H1 (cell line): ENCODE data around the gene PHGDH. TPM values are rescaled to one million over a fixed set of nuclear protein-coding genes. Genes with fewer than 3 reads are reported as not detected.
A peak's percentile ranks its signal among the peaks of the same experiment; 100 is the strongest.

ENCODE experiments used
- CTCF ChIA-PET: fragments of 300-600 bp; sonication (Branson Sonifier 250); formaldehyde crosslinking; loops from one replicate; lab custom pipeline; 2021; ENCODE audit not compliant: partially characterized antibody; lab: Charles Lee
- POLR2A ChIA-PET: fragments of 300-600 bp; sonication (Branson Sonifier 250); formaldehyde crosslinking; loops from one replicate; lab custom pipeline; 2021; ENCODE audit warnings: inconsistent platforms; ENCODE audit not compliant: partially characterized antibody; lab: Charles Lee
- DNase-seq, 2 experiments: peaks; one replicate each; pipeline versions ENCODE4 v3.0.0 to v3.0.0-alpha.2; 2010 to 2022; ENCODE audit warnings: low spot score in 2 of 2, low read depth in 1 of 2, mixed read lengths in 1 of 2
- FAIRE-seq: peaks from 2 replicates; lab custom pipeline; 2011; peaks lifted over from hg19 to GRCh38; lab: Jason Lieb, UNC
- H2AFZ ChIP-seq: 2 replicates; pipeline ENCODE4 v1.8.1; 2012; ENCODE audit warnings: low read length, inconsistent platforms
- H2AK5ac ChIP-seq: 2 replicates; pipeline ENCODE4 v1.6.1; 2013; ENCODE audit warnings: low read depth, low read length
- H2BK120ac ChIP-seq: replicated peaks from 2 replicates; pipeline ENCODE3; 2013; ENCODE audit warnings: low read depth, low read length, inconsistent platforms
- H2BK12ac ChIP-seq: 2 replicates; pipeline ENCODE4 v1.6.1; 2013; ENCODE audit warnings: low read depth, low read length
- H2BK15ac ChIP-seq: 2 replicates; pipeline ENCODE4 v1.6.1; 2013; ENCODE audit warnings: low read length
- H2BK20ac ChIP-seq: 2 replicates; pipeline ENCODE4 v1.6.1; 2013; ENCODE audit warnings: low read length
- H2BK5ac ChIP-seq: 2 replicates; pipeline ENCODE4 v1.6.1; 2013; ENCODE audit warnings: low read depth, low read length
- H3K14ac ChIP-seq: 2 replicates; pipeline ENCODE4 v1.6.1; 2013; ENCODE audit warnings: inconsistent platforms; ENCODE audit not compliant: insufficient read length
- H3K18ac ChIP-seq: 2 replicates; pipeline ENCODE4 v1.6.1; 2013; ENCODE audit warnings: low read length; ENCODE audit errors: extremely low read depth
- H3K23ac ChIP-seq: 2 replicates; pipeline ENCODE4 v1.6.1; 2013; ENCODE audit warnings: inconsistent platforms; ENCODE audit not compliant: insufficient read length
- H3K23me2 ChIP-seq: 2 replicates; pipeline ENCODE4 v1.6.1; 2013; ENCODE audit warnings: low read depth, low read length
- H3K27ac ChIP-seq: 2 replicates; pipeline ENCODE4 v1.6.1; 2011; ENCODE audit warnings: low read depth, low read length, inconsistent platforms
- H3K27me3 ChIP-seq, 4 experiments: replicated peaks in 1 of 4; 1 replicate in 1 of 4; 2 replicates in 3 of 4; pipeline versions ENCODE4 v1.6.1 to v1.8.1; 2011 to 2013; ENCODE audit warnings: low read length in 3 of 4, mild to moderate bottlenecking in 3 of 4, inconsistent platforms in 2 of 4, mixed read lengths in 2 of 4, moderate library complexity in 1 of 4; ENCODE audit not compliant: control insufficient read depth in 3 of 4, insufficient read depth in 3 of 4; ENCODE audit errors: extremely low read depth in 1 of 4
- H3K36me3 ChIP-seq, 4 experiments: 2 replicates each; pipeline versions ENCODE4 v1.6.1 to v1.8.1; 2011 to 2013; ENCODE audit warnings: mild to moderate bottlenecking in 4 of 4, low read length in 3 of 4, moderate library complexity in 2 of 4, control low read depth in 1 of 4, inconsistent platforms in 1 of 4; ENCODE audit not compliant: insufficient read depth in 4 of 4, control insufficient read depth in 2 of 4
- H3K4ac ChIP-seq: replicated peaks from 2 replicates; pipeline ENCODE3; 2013; ENCODE audit warnings: low read length, low read depth, mixed read lengths, inconsistent platforms; ENCODE audit not compliant: insufficient read length
- H3K4me1 ChIP-seq, 4 experiments: replicated peaks in 1 of 4; 1 replicate in 1 of 4; 2 replicates in 3 of 4; pipeline versions ENCODE4 v1.6.1 to v1.8.1; 2011 to 2013; ENCODE audit warnings: low read length in 3 of 4, inconsistent platforms in 2 of 4, mixed read lengths in 1 of 4; ENCODE audit not compliant: insufficient read depth in 4 of 4, control insufficient read depth in 3 of 4
- H3K4me2 ChIP-seq, 2 experiments: 2 replicates each; pipeline versions ENCODE4 v1.6.1 to v1.8.1; 2011 to 2013; ENCODE audit warnings: low read depth in 2 of 2, low read length in 2 of 2, control low read depth in 1 of 2, inconsistent platforms in 1 of 2, mild to moderate bottlenecking in 1 of 2; ENCODE audit not compliant: insufficient read depth in 1 of 2
- H3K4me3 ChIP-seq, 4 experiments: fragments of 200-600, 300-600 bp in 1 of 4; sonication (generic), shearing (Covaris generic), sonication (Bioruptor Twin) in 1 of 4; 2 replicates each; pipeline versions ENCODE4 v1.5.1 to v1.8.1; 2011 to 2016; ENCODE audit warnings: low read length in 4 of 4, low read depth in 3 of 4, control low read depth in 2 of 4, inconsistent platforms in 2 of 4, mild to moderate bottlenecking in 2 of 4, mixed read lengths in 1 of 4, moderate library complexity in 1 of 4; ENCODE audit not compliant: insufficient read depth in 2 of 4; ENCODE audit errors: extremely low read depth in 1 of 4
- H3K56ac ChIP-seq: replicated peaks from 2 replicates; pipeline ENCODE3; 2013; ENCODE audit warnings: low read depth, mild to moderate bottlenecking, mixed read lengths, low read length, inconsistent platforms; ENCODE audit not compliant: insufficient read length
- H3K79me1 ChIP-seq: 2 replicates; pipeline ENCODE4 v1.6.1; 2013; ENCODE audit warnings: low read depth, low read length, control low read depth
- H3K79me2 ChIP-seq, 2 experiments: 2 replicates each; pipeline versions ENCODE4 v1.6.1 to v1.8.1; 2012 to 2013; ENCODE audit warnings: low read length in 2 of 2, mild to moderate bottlenecking in 2 of 2, inconsistent platforms in 1 of 2; ENCODE audit not compliant: insufficient read depth in 2 of 2, control insufficient read depth in 1 of 2
- H3K9ac ChIP-seq, 4 experiments: replicated peaks in 1 of 4; 1 replicate in 1 of 4; 2 replicates in 3 of 4; pipeline versions ENCODE4 v1.6.1 to v1.8.1; 2011 to 2013; ENCODE audit warnings: low read depth in 3 of 4, low read length in 3 of 4, control low read depth in 2 of 4, mild to moderate bottlenecking in 2 of 4, moderate library complexity in 2 of 4, inconsistent platforms in 1 of 4; ENCODE audit errors: extremely low read depth in 1 of 4
- H3K9me3 ChIP-seq, 2 experiments: 2 replicates each; pipeline versions ENCODE4 v1.6.1 to v1.8.1; 2012 to 2013; ENCODE audit warnings: mild to moderate bottlenecking in 2 of 2, moderate library complexity in 2 of 2, control low read depth in 1 of 2, inconsistent platforms in 1 of 2, low read depth in 1 of 2, low read length in 1 of 2, mixed read lengths in 1 of 2; ENCODE audit not compliant: insufficient read depth in 2 of 2
- H4K20me1 ChIP-seq, 2 experiments: replicated peaks in 1 of 2; 2 replicates each; pipeline versions ENCODE3 to v1.8.1; 2011 to 2013; ENCODE audit warnings: inconsistent platforms in 2 of 2, low read length in 2 of 2, mild to moderate bottlenecking in 1 of 2; ENCODE audit not compliant: insufficient read depth in 2 of 2, control insufficient read depth in 1 of 2
- H4K5ac ChIP-seq: 2 replicates; pipeline ENCODE4 v1.6.1; 2013; ENCODE audit warnings: low read length, low read depth, mixed read lengths, inconsistent platforms; ENCODE audit not compliant: insufficient read length
- H4K8ac ChIP-seq: 2 replicates; pipeline ENCODE4 v1.8.0; 2013; ENCODE audit warnings: mild to moderate bottlenecking, moderate library complexity, low read length, inconsistent platforms; ENCODE audit not compliant: insufficient read depth; ENCODE audit errors: extremely low read depth
- H4K91ac ChIP-seq: replicated peaks from 2 replicates; pipeline ENCODE3; 2013; ENCODE audit warnings: low read length, mixed read lengths, inconsistent platforms; ENCODE audit not compliant: insufficient read length
- POLR2A ChIP-seq, 2 experiments: IDR thresholded peaks; 1 replicate in 1 of 2; 2 replicates in 1 of 2; pipeline ENCODE4 v1.6.1; 2011; ENCODE audit warnings: low read depth in 2 of 2, low read length in 2 of 2, mild to moderate bottlenecking in 2 of 2; ENCODE audit errors: control extremely low read depth in 1 of 2
- SUZ12 ChIP-seq: fragments of 200-600 bp; sonication (generic); IDR thresholded peaks from 2 replicates; pipeline ENCODE4 v1.6.1; 2012; ENCODE audit warnings: mild to moderate bottlenecking, inconsistent platforms, low read length, moderate library complexity, mixed read lengths
- WGBS, 2 experiments: shearing (Covaris generic) in 1 of 2; methylation state at CpG; one replicate each; pipeline versions ENCODE4 v1.1.6 to v1.1.7; 2013 to 2015; ENCODE audit warnings: low lambda C conversion rate in 2 of 2, mixed read lengths in 2 of 2, inconsistent platforms in 1 of 2, low coverage in 1 of 2, missing lambda C conversion rate in 1 of 2; ENCODE audit not compliant: insufficient replicate concordance in 2 of 2, insufficient coverage in 1 of 2, insufficient read length in 1 of 2; ENCODE audit errors: extremely low coverage in 1 of 2, missing lambda C conversion rate in 1 of 2; 5-methylcytosine and 5-hydroxymethylcytosine counted together
- polyA plus RNA-seq, 7 experiments: library from polyadenylated mRNA; depleted of rRNA in 3 of 7; stranded (reverse) in 5 of 7; unstranded in 2 of 7; fragments of >200 nt in 5 of 7; fragments of 200-250 nt in 2 of 7; gene quantifications; 1 replicate in 5 of 7; 2 replicates in 1 of 7; 4 replicates in 1 of 7; pipeline versions ENCODE4 v1.2.1 to v1.2.3, GENCODE V29; 2011 to 2013; ENCODE audit warnings: missing spikeins in 2 of 7, mixed read lengths in 2 of 7
- total RNA-seq: library from RNA; stranded (reverse); fragmentation: NEBNext Ultra II Directional; extraction: Animal tissue kit (Norgen Biotek cat#: 25700); gene quantifications from 2 replicates; pipeline ENCODE4 v1.2.1, GENCODE V29; 2021
- TF ChIP-seq, protein P1 (sequence below): IDR thresholded peaks from 2 replicates; pipeline ENCODE4 v1.6.1; 2012; ENCODE audit warnings: inconsistent platforms

The PHGDH gene
- total and polyA plus RNA-seq, 2 of the 8 experiments (the other 6 are each of a cell fraction or from before 2014, with no cell fraction given), result 358 to 687 TPM

DNA sequence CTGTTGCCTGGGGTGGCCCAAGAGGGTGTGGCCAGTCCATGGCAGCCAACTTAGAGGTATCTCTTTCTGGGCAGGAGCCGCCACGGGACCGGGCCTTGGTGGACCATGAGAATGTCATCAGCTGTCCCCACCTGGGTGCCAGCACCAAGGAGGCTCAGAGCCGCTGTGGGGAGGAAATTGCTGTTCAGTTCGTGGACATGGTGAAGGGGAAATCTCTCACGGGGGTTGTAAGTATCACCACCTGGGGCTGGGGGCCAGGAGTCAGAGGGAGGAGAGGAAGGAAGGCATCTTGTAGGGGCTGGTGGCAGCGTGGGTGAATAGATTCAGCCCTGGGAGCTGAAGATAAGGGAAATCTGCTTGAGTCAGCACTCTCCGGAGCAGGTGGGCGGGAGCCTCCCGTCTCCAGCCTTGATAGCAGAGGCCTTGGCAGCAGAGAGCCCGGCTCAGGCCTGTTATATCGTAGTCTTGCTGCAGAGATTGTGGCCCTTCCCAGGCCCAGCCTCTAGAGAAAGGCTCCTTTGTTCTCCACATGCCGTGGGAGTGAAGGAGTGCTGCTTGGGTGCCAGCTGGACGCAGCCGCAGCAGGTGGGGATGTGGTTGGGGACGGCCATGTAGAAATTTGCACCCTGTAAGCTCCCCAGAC is 25.4 kb downstream of the PHGDH start:
- no peak for FAIRE-seq
- no peak for TF ChIP-seq SUZ12
- TF ChIP-seq, protein P1, sequence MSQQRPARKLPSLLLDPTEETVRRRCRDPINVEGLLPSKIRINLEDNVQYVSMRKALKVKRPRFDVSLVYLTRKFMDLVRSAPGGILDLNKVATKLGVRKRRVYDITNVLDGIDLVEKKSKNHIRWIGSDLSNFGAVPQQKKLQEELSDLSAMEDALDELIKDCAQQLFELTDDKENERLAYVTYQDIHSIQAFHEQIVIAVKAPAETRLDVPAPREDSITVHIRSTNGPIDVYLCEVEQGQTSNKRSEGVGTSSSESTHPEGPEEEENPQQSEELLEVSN, result no peak
- TF ChIP-seq POLR2A (IDR thresholded peaks at IDR 0.05; ENCODE audit: control extremely low read depth in 1 of 2, low read depth in 2 of 2, low read length in 2 of 2), result peak in 1 of 2 experiments; percentile 26; a peak in 1 of 3 replicates
- Histone ChIP-seq H2AK5ac (no peak overlapping the region), H3K23me2 (0 out of 2 replicates have a peak, but pooled peaks cover 1% of the 10 kb centered on the region), H2BK15ac (no peak overlapping the region), H3K9ac (no peak overlapping the region), H4K8ac (no peak overlapping the region), H3K4me1 (no peaks in the 10 kb centered on the region; a peak in 1 of 7 replicates), H3K79me2 (peaks cover 0 to 8% of the 10 kb centered on the region in 2 experiments; a peak in 1 of 4 replicates), H3K4me2 (no peak overlapping the region), H3K27ac (no peak overlapping the region), H3K9me3 (no peaks in the 10 kb centered on the region), H2BK120ac (no peak overlapping the region), H4K20me1 (peaks cover 22% of the 10 kb centered on the region in 2 experiments), H3K27me3 (no peaks in the 10 kb centered on the region), H4K5ac (no peak overlapping the region), H2AFZ (no peak overlapping the region), H3K36me3 (peaks cover 50 to 100% (median 87%) of the 10 kb centered on the region in 4 experiments), H3K23ac (no peak overlapping the region), H3K56ac (no peak overlapping the region), H3K4me3 (no peak overlapping the region), H2BK12ac (no peak overlapping the region), H3K14ac (no peak overlapping the region), H2BK20ac (no peak overlapping the region), H2BK5ac (no peak overlapping the region), H3K79me1 (peaks cover 12% of the 10 kb centered on the region), H3K4ac (no peak overlapping the region), H3K18ac (no peak overlapping the region), H4K91ac (no peak overlapping the region)
- no peak for DNase-seq
- ChIA-PET CTCF (interaction anchor here (0.6 to 2.1 kb wide), 7 partner anchors 9 to 146 kb away, joined by 3 to 8 read pairs (median 4); no protein-coding TSS in a partner anchor), POLR2A (interaction anchor here (1.4 to 30.7 kb wide), 4 partner anchors 3 to 112 kb away, joined by 4 to 425 read pairs (median 362); partner anchors contain the start of gene PHGDH)
- WGBS, 2 experiments, result 96% methylated on average over 15 of the region's 16 CpGs; no CpG with 5 or more reads in 1 of the 2 experiments
